LNCAP (cell line): ENCODE data around the gene SCAANT1.

Source experiments
- TF ChIP-seq, protein P1 (sequence below): fragments of 450-650 bp; IDR thresholded peaks from 2 replicates; pipeline ENCODE4 v1.5.1; 2017; ENCODE audit warnings: mild to moderate bottlenecking

Gene SCAANT1

DNA sequence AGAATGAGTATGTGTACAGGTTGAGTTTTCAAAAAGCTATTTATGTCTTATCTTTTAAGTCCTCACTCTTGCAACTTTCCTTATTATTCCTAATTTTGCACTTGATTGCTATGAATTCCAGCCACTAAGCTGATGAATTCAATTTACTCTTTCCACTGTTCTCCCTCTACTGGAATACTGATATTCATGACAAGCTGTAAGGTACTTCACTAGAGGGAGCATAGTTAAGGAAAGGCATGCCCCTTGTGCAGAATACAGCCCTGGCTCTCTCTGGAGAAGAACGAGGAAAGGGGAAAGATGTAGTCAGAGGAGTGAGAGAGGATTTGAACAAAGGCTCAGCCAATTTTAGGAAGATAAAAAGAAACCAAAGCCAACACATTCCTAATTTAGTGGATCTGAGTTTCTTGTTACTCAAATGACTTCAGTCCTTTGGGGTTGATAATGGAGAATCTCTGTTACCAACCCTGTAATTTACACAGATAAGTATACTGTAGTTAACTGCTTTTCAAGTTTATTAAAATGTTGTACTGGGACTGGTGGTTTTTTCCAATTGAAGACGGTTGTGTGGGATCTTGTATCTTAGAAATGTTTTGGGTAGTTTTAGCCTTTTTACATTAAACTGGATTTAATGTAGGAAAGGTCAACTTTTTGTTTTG is 4.0 kb downstream of the SCAANT1 start:
- TF ChIP-seq, protein P1, sequence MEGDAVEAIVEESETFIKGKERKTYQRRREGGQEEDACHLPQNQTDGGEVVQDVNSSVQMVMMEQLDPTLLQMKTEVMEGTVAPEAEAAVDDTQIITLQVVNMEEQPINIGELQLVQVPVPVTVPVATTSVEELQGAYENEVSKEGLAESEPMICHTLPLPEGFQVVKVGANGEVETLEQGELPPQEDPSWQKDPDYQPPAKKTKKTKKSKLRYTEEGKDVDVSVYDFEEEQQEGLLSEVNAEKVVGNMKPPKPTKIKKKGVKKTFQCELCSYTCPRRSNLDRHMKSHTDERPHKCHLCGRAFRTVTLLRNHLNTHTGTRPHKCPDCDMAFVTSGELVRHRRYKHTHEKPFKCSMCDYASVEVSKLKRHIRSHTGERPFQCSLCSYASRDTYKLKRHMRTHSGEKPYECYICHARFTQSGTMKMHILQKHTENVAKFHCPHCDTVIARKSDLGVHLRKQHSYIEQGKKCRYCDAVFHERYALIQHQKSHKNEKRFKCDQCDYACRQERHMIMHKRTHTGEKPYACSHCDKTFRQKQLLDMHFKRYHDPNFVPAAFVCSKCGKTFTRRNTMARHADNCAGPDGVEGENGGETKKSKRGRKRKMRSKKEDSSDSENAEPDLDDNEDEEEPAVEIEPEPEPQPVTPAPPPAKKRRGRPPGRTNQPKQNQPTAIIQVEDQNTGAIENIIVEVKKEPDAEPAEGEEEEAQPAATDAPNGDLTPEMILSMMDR, result no peak

DNA sequence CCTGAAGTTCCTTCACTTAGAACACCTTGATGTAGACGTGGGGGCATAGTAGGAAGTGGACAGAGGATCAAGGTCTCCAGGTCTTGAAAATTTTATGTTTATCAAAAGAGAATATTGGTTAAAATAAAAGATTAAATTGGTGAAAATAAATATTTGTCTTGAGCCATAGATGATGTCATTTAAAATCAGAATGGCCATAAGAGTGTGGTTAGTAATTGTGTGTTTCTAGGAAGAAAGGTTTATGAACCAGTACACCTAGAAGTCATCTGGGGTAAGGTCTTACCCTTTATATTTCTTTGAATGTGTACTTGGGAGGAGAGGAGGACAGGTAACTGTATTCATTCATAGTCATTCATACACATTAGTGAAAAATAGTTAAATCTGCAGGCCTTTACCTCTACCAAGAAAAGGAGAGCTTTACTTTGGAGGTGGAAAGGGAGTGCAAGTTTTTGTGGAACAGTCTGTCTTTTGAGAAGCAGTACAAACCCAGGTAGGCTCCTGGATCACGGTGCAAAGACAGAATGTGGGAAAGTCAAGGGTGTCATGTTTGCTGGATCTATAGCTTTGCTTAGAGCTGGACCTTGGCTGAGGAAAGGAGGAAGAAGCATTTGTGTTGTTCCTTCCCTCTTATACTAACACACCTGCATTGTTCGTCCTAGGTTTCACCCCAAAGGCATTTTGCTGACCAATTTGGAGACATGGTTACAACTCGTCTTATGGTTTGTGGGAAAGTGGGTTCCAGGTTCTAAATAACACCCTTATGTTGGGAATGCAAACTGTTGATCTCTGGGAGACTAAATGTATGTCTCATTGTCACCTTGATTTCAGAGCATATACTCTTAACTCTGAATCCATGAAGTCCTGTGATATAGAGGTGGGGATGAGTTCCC is 6.2 kb downstream of the SCAANT1 start:
- TF ChIP-seq, protein P1, result no peak

DNA sequence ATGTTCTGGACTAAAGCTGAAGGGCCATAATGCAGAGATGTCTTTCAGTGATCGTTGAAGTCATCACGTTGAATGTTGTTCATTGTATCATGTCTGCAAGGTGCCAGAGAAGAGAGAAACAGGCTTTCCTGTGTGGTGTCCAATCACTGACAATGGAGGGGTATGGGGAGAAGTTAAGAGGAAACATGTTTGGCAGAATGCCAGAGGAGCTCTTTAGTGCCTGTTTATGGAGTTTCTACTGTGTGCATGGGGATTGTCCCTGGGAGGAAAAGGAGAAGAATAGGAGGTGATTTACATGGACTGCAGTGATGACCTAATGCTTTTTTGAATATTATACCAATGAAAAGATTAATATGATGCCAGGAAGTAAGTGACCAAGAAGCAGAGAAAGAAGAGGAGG is 11.7 kb downstream of the SCAANT1 start:
- TF ChIP-seq, protein P1, result no peak

DNA sequence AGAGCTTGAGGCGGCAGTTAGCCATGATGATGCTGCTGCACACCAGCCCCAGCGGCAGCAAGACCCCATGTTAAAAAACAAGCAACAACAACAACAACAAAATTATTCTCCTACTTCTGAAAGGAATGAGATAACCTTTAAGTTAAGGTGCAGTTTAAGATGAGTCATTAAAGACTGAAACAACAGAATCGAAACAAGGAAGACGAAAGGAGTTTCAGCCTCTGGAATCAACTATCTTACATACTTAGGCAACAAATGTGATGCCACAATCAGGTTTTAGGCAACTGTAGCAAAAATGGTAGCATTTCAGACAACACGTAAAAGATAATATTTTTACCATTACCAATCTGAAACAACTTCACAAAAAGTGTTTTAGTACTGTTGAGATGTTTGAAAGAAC is 12.2 kb downstream of the SCAANT1 start:
- TF ChIP-seq, protein P1, result no peak

DNA sequence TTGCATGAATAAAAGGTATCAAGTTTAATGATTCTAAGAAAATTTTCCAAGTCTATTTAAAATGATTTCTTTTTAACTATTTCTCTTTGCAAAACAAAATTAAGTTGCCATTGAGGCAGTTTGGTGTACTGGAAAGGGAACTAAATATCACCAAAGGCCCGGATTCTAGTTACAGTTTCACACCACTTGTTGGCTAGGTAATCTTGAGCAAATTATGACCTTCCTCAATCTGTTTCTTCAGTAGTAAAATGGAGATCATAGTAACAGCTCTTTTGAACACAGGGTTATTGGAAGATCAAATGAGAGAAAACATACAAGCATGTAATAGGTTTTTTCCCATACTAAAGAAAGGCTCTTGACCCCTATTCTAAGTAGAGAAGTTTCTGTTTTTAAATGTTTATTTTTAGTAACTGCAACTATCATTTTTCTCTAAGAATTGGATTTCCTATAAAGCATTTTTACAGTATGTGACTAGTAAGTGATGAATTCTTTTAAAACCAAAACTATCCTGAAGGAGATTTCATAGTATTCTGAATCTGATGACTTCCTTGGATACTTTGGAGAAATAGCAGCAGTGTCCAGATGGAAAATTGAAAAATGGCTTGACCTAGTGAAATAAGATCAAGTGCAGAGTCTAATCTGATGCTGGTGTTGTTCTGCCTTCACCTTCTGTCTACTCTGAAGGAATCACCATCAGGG is 15.7 kb downstream of the SCAANT1 start:
- TF ChIP-seq, protein P1, result no peak

DNA sequence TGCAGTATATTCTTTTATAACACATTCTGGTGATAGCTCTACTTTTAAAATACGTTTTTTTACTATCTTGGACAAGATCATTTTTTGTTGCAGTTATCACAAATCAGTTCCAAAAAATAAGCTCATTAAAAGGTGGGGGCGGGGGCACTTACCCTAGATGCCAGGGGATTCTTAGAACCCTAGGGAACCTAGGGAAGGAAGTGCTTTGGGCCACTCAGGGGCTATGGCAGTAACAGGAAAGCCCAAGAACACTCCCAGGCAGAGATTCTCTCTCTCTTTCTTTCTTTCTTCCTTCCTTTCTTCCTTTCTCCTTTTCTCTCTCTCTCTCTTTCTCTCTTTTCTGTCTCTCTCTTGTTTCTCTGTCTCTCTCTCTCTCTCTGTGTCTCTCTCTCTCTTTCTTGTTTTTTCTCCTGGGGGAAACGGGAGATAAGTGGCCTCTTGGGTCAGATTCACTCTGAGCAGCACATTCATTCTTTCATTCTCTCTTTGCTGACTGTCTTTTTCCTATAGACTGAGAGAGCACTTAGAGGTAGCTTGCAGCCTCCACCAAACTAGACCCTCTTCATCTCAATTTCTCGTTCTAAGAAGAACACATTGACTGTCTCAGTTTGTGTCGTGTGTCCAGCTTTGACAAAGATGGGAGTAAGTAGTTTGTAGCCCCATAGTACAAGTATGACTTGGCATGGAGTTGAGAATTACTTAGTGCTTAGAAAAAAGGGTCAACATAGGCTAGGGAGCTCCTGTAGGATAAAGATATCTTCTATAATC is 16.6 kb downstream of the SCAANT1 start:
- TF ChIP-seq, protein P1, result no peak

DNA sequence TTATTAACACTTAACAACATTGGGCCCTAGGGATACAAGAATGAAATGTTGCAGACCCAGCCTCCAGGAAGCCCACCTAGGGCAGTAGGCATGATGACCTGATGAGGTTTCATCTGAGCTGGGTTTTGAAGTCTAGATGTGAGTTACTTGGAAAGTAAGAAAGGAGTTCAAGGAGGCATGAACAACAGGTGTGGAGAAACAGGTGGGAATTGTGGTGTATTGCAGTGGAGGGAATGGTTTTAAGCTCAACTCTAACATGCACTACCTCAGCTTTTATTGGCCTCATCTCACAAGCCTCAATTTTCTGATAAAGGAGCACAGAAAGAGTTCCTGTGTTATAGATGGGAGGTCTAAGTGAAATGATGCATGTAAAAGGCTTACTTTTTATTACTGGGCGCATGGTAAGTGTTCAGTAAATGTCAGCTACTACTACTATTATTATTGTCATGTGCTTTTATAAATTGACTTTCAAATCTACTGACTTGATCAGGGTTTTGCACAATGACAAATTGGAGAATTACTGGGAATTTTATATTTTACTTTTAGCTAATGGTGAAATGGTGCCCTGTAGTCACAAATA is 19.3 kb downstream of the SCAANT1 start:
- TF ChIP-seq, protein P1, result no peak
